IMR-90 (cell line): Measurements from ENCODE around the gene ME3. TPM values are rescaled to one million over a fixed set of nuclear protein-coding genes. Genes with fewer than 3 reads are reported as not detected.

Experiments
- ATAC-seq: fragments of 200-7000 bp; cut with Tn5 transposase; 2 replicates; pipeline ENCODE4 v1.9.1; 2020; ENCODE audit warnings: low read depth, mild to moderate bottlenecking, moderate library complexity
- BruUV-seq: library from RNA; stranded (reverse); fragments of 400-500 nt; replicated peaks from 2 replicates; lab custom pipeline; 2021; lab: Mats Ljungman, UMichigan
- CTCF ChIA-PET: fragments of 300-600 bp; formaldehyde crosslinking; extraction: SDS; loops from one replicate; lab custom pipeline; 2021; ENCODE audit warnings: antibody characterized with exemption; lab: Yijun Ruan, JAX
- POLR2A ChIA-PET: fragments of 300-600 bp; sonication (Branson Sonifier 250); formaldehyde crosslinking; loops from one replicate; lab custom pipeline; 2022; ENCODE audit warnings: antibody characterized with exemption; ENCODE audit not compliant: unreplicated experiment; lab: Charles Lee
- DNase-seq: peaks from one replicate; pipeline ENCODE4 v3.0.0; 2013
- H2AFZ ChIP-seq: replicated peaks from 2 replicates; pipeline ENCODE3; 2013; ENCODE audit warnings: low read length, mild to moderate bottlenecking; ENCODE audit not compliant: poor library complexity
- H2AK5ac ChIP-seq: 2 replicates; pipeline ENCODE4 v1.6.1; 2013; ENCODE audit warnings: low read depth, low read length, inconsistent platforms
- H2AK9ac ChIP-seq: replicated peaks from 2 replicates; pipeline ENCODE3; 2013; ENCODE audit warnings: mild to moderate bottlenecking, low read depth, low read length, moderate library complexity; ENCODE audit not compliant: poor library complexity
- H2BK120ac ChIP-seq: 2 replicates; pipeline ENCODE4 v1.6.1; 2013; ENCODE audit warnings: low read depth, low read length, inconsistent platforms
- H2BK15ac ChIP-seq: 3 replicates; pipeline ENCODE4 v1.6.1; 2013; ENCODE audit warnings: low read depth, low read length, inconsistent platforms
- H2BK20ac ChIP-seq: 2 replicates; pipeline ENCODE4 v1.6.1; 2013; ENCODE audit warnings: low read depth, mild to moderate bottlenecking, inconsistent platforms, low read length, moderate library complexity
- H2BK5ac ChIP-seq: 2 replicates; pipeline ENCODE4 v1.6.1; 2013; ENCODE audit warnings: mild to moderate bottlenecking, low read depth, low read length, inconsistent platforms; ENCODE audit not compliant: poor library complexity, severe bottlenecking
- H3K14ac ChIP-seq: replicated peaks from 2 replicates; pipeline ENCODE4 v1.6.1; 2013; ENCODE audit warnings: low read depth, low read length, inconsistent platforms
- H3K18ac ChIP-seq: 2 replicates; pipeline ENCODE4 v1.6.1; 2013; ENCODE audit warnings: low read depth, low read length, control low read depth
- H3K23ac ChIP-seq: 2 replicates; pipeline ENCODE4 v1.6.1; 2013; ENCODE audit warnings: low read depth, low read length, inconsistent platforms
- H3K27ac ChIP-seq: 2 replicates; pipeline ENCODE4 v1.5.1; 2013; ENCODE audit warnings: mild to moderate bottlenecking, control low read depth, low read length; ENCODE audit not compliant: insufficient read depth
- H3K27me3 ChIP-seq: 2 replicates; pipeline ENCODE4 v1.6.1; 2013; ENCODE audit warnings: low read length; ENCODE audit not compliant: control insufficient read depth, insufficient read depth
- H3K36me3 ChIP-seq: 2 replicates; pipeline ENCODE4 v1.6.1; 2013; ENCODE audit warnings: low read length, mixed read lengths; ENCODE audit not compliant: control insufficient read depth, insufficient read depth
- H3K4ac ChIP-seq: 2 replicates; pipeline ENCODE4 v1.6.1; 2013; ENCODE audit warnings: low read depth, low read length, inconsistent platforms
- H3K4me1 ChIP-seq: 2 replicates; pipeline ENCODE4 v1.6.1; 2013; ENCODE audit warnings: low read length, mixed read lengths; ENCODE audit not compliant: control insufficient read depth, insufficient read depth
- H3K4me2 ChIP-seq: 2 replicates; pipeline ENCODE4 v1.6.1; 2013; ENCODE audit warnings: low read depth, mild to moderate bottlenecking, control low read depth, low read length, moderate library complexity
- H3K4me3 ChIP-seq: 2 replicates; pipeline ENCODE4 v1.5.1; 2013; ENCODE audit warnings: low read depth, mild to moderate bottlenecking, control low read depth, low read length, moderate library complexity; ENCODE audit not compliant: insufficient read depth
- H3K56ac ChIP-seq: 2 replicates; pipeline ENCODE4 v1.6.1; 2013; ENCODE audit warnings: low read length, inconsistent platforms; ENCODE audit not compliant: insufficient read depth; ENCODE audit errors: extremely low read depth
- H3K79me1 ChIP-seq, 2 experiments: 2 replicates each; pipeline ENCODE4 v1.6.1; 2013; ENCODE audit warnings: low read length in 2 of 2, inconsistent platforms in 1 of 2, low read depth in 1 of 2
- H3K9ac ChIP-seq: 2 replicates; pipeline ENCODE4 v1.6.1; 2013; ENCODE audit warnings: low read depth, low read length, control low read depth
- H3K9me1 ChIP-seq: 2 replicates; pipeline ENCODE4 v1.6.1; 2013; ENCODE audit warnings: low read length, inconsistent platforms; ENCODE audit not compliant: insufficient read depth
- H3K9me3 ChIP-seq: 2 replicates; pipeline ENCODE4 v1.6.1; 2013; ENCODE audit warnings: low read length; ENCODE audit not compliant: control insufficient read depth, insufficient read depth
- H4K20me1 ChIP-seq: 2 replicates; pipeline ENCODE4 v1.6.1; 2013; ENCODE audit warnings: low read length, inconsistent platforms; ENCODE audit not compliant: insufficient read depth
- H4K5ac ChIP-seq: 2 replicates; pipeline ENCODE4 v1.6.1; 2013; ENCODE audit warnings: mild to moderate bottlenecking, low read depth, low read length, control low read depth
- H4K8ac ChIP-seq, 2 experiments: 2 replicates each; pipeline ENCODE4 v1.6.1; 2013; ENCODE audit warnings: low read depth in 2 of 2, low read length in 2 of 2, control low read depth in 1 of 2, inconsistent platforms in 1 of 2
- H4K91ac ChIP-seq: 2 replicates; pipeline ENCODE4 v1.6.1; 2013; ENCODE audit warnings: low read depth, low read length, inconsistent platforms; ENCODE audit not compliant: insufficient read depth
- CEBPB ChIP-seq: IDR thresholded peaks from 2 replicates; pipeline ENCODE4 v1.6.1; 2012; ENCODE audit warnings: low read depth, low read length, improper control_type of control experiment
- CHD1 ChIP-seq: IDR thresholded peaks from 2 replicates; pipeline ENCODE4 v1.6.1; 2012; ENCODE audit warnings: low read depth, low read length, improper control_type of control experiment
- MAFK ChIP-seq: IDR thresholded peaks from 2 replicates; pipeline ENCODE4 v1.6.1; 2012; ENCODE audit warnings: low read depth, low read length, improper control_type of control experiment
- NFE2L2 ChIP-seq: fragments of 150-350 bp; IDR thresholded peaks from 2 replicates; pipeline ENCODE4 v1.6.1; 2016; ENCODE audit warnings: low read depth, mild to moderate bottlenecking, low read length
- RAD21 ChIP-seq: IDR thresholded peaks from 2 replicates; pipeline ENCODE4 v1.6.1; 2012; ENCODE audit warnings: low read length, improper control_type of control experiment
- RFX5 ChIP-seq: IDR thresholded peaks from 2 replicates; pipeline ENCODE4 v1.8.0; 2012; ENCODE audit warnings: low read depth, mild to moderate bottlenecking, low read length, moderate library complexity
- SMC3 ChIP-seq: fragments of 150-350 bp; IDR thresholded peaks from 2 replicates; pipeline ENCODE4 v1.6.1; 2016; ENCODE audit warnings: low read depth, mild to moderate bottlenecking, antibody characterized with exemption, low read length, moderate library complexity
- WGBS, 2 experiments: methylation state at CpG; one replicate each; pipeline versions ENCODE4 v1.1.5 to v1.1.7; 2013; ENCODE audit warnings: missing lambda C conversion rate in 2 of 2; ENCODE audit not compliant: insufficient read length in 1 of 2; ENCODE audit errors: extremely low coverage in 2 of 2; 5-methylcytosine and 5-hydroxymethylcytosine counted together
- dilution Hi-C: fragments of 300-500 bp; cut with HindIII; formaldehyde crosslinking; loops from one replicate; pipeline ENCODE4 v1.14.3; 2018; ENCODE audit warnings: low sequenced_read_pairs; ENCODE audit not compliant: unreplicated experiment
- in situ Hi-C: fragments of 300-500 bp; cut with MboI; formaldehyde crosslinking; loops from 3 replicates; pipeline ENCODE4 v1.14.3; 2019; ENCODE audit warnings: low sequenced_read_pairs, inconsistent platforms, mixed read lengths
- intact Hi-C: fragments of 100-400 bp; cut with micrococcal nuclease; formaldehyde crosslinking; loops from 2 replicates; pipeline ENCODE4 v1.10.0; 2022
- polyA plus RNA-seq, 3 experiments: library from polyadenylated mRNA; depleted of rRNA; stranded (reverse); fragments of >200 nt; gene quantifications; 2 replicates each; pipeline ENCODE4 v1.2.3, GENCODE V29; 2012; ENCODE audit warnings: low replicate concordance in 1 of 3
- total RNA-seq: library from RNA; depleted of rRNA; stranded (reverse); fragments of >200 nt; gene quantifications from 2 replicates; pipeline ENCODE4 v1.2.3, GENCODE V29; 2012
- TF ChIP-seq, protein P1 (sequence below): fragments of 150-350 bp; IDR thresholded peaks from 2 replicates; pipeline ENCODE4 v1.6.1; 2017; ENCODE audit warnings: mild to moderate bottlenecking, antibody characterized with exemption, low read length, low read depth

ME3 gene
- total and polyA plus RNA-seq, 2 of the 4 experiments (the other 2 are of a cell fraction) = 7.8 to 9.0 TPM

DNA sequence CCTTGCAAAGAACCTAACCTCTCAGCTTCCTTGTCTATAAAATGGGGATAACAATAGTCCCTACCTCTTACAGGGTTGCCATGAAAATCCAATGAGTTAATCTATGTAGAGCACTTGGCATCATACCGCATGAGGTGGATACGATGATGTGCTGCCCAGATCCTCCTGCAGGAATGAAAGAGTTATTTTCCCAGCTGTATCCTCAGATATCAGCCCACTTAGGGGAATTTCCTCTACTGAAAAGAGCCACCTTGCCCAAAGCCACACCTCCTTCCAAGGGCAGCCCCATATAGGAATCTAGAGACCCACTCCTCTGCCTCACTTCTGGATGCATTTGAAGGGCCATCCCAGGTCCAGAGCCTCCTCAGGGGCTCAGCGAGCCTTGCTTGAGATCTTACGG, 169.3 kb downstream of the ME3 start:
- no peak overlapping the region for H2AK9ac ChIP-seq
- H3K4me3 ChIP-seq = no peak overlapping the region
- intact Hi-C loops (no loop called here), dilution Hi-C loops (no loop called here), in situ Hi-C loops (no loop called here)
- H3K4ac ChIP-seq = no peak overlapping the region
- no peaks in the 10 kb centered on the region for H3K4me1 ChIP-seq
- H3K14ac ChIP-seq = no peak overlapping the region
- no peak overlapping the region for H2BK5ac ChIP-seq
- H3K4me2 ChIP-seq = no peak overlapping the region
- H2BK20ac ChIP-seq = no peak overlapping the region
- no peak overlapping the region for H3K56ac ChIP-seq
- no peak overlapping the region for H4K91ac ChIP-seq
- H4K20me1 ChIP-seq = no peaks in the 10 kb centered on the region
- 100% methylated on average over 1 of the region's 4 CpGs; no CpG with 5 or more reads in 1 of the 2 experiments for WGBS, 2 experiments
- ChIA-PET POLR2A (no interaction called here), CTCF (no interaction called here)
- H3K27ac ChIP-seq = no peak overlapping the region
- H2BK120ac ChIP-seq = no peak overlapping the region
- H3K27me3 ChIP-seq = no peaks in the 10 kb centered on the region
- no peaks in the 10 kb centered on the region for H3K9me1 ChIP-seq
- no peaks in the 10 kb centered on the region for H3K9me3 ChIP-seq
- no peak overlapping the region for H3K9ac ChIP-seq
- H3K36me3 ChIP-seq = no peaks in the 10 kb centered on the region
- no peak for ATAC-seq
- no peak overlapping the region for H2AFZ ChIP-seq
- no peak for DNase-seq
- TF ChIP-seq NFE2L2 = no peak
- TF ChIP-seq CEBPB = no peak
- TF ChIP-seq, protein P1, sequence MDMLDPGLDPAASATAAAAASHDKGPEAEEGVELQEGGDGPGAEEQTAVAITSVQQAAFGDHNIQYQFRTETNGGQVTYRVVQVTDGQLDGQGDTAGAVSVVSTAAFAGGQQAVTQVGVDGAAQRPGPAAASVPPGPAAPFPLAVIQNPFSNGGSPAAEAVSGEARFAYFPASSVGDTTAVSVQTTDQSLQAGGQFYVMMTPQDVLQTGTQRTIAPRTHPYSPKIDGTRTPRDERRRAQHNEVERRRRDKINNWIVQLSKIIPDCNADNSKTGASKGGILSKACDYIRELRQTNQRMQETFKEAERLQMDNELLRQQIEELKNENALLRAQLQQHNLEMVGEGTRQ = no peak
- no peak for TF ChIP-seq SMC3
- TF ChIP-seq RAD21 = no peak
- no peak for TF ChIP-seq RFX5
- TF ChIP-seq MAFK = no peak
- TF ChIP-seq CHD1 = no peak
- H2BK15ac ChIP-seq = no peak overlapping the region
- H3K79me1 ChIP-seq = no peaks in the 10 kb centered on the region
- no peak overlapping the region for H4K5ac ChIP-seq
- H2AK5ac ChIP-seq = no peak overlapping the region
- no peak overlapping the region for H3K18ac ChIP-seq
- H3K23ac ChIP-seq = no peak overlapping the region
- no peak overlapping the region for H4K8ac ChIP-seq
- BruUV-seq = no TSS peak
